IMR-90 (cell line): Measurements from ENCODE around the gene IRF4. TPM values are rescaled to one million over a fixed set of nuclear protein-coding genes. Genes with fewer than 3 reads are reported as not detected.

Experiments
- ATAC-seq: fragments of 200-7000 bp; cut with Tn5 transposase; 2 replicates; pipeline ENCODE4 v1.9.1; 2020; ENCODE audit warnings: low read depth, mild to moderate bottlenecking, moderate library complexity
- BruUV-seq: library from RNA; stranded (reverse); fragments of 400-500 nt; replicated peaks from 2 replicates; lab custom pipeline; 2021; lab: Mats Ljungman, UMichigan
- CTCF ChIA-PET: fragments of 300-600 bp; formaldehyde crosslinking; extraction: SDS; loops from one replicate; lab custom pipeline; 2021; ENCODE audit warnings: antibody characterized with exemption; lab: Yijun Ruan, JAX
- POLR2A ChIA-PET: fragments of 300-600 bp; sonication (Branson Sonifier 250); formaldehyde crosslinking; loops from one replicate; lab custom pipeline; 2022; ENCODE audit warnings: antibody characterized with exemption; ENCODE audit not compliant: unreplicated experiment; lab: Charles Lee
- DNase-seq: peaks from one replicate; pipeline ENCODE4 v3.0.0; 2013
- H2AFZ ChIP-seq: replicated peaks from 2 replicates; pipeline ENCODE3; 2013; ENCODE audit warnings: low read length, mild to moderate bottlenecking; ENCODE audit not compliant: poor library complexity
- H2AK5ac ChIP-seq: 2 replicates; pipeline ENCODE4 v1.6.1; 2013; ENCODE audit warnings: low read depth, low read length, inconsistent platforms
- H2AK9ac ChIP-seq: replicated peaks from 2 replicates; pipeline ENCODE3; 2013; ENCODE audit warnings: mild to moderate bottlenecking, low read depth, low read length, moderate library complexity; ENCODE audit not compliant: poor library complexity
- H2BK120ac ChIP-seq: 2 replicates; pipeline ENCODE4 v1.6.1; 2013; ENCODE audit warnings: low read depth, low read length, inconsistent platforms
- H2BK15ac ChIP-seq: 3 replicates; pipeline ENCODE4 v1.6.1; 2013; ENCODE audit warnings: low read depth, low read length, inconsistent platforms
- H2BK20ac ChIP-seq: 2 replicates; pipeline ENCODE4 v1.6.1; 2013; ENCODE audit warnings: low read depth, mild to moderate bottlenecking, inconsistent platforms, low read length, moderate library complexity
- H2BK5ac ChIP-seq: 2 replicates; pipeline ENCODE4 v1.6.1; 2013; ENCODE audit warnings: mild to moderate bottlenecking, low read depth, low read length, inconsistent platforms; ENCODE audit not compliant: poor library complexity, severe bottlenecking
- H3K14ac ChIP-seq: replicated peaks from 2 replicates; pipeline ENCODE4 v1.6.1; 2013; ENCODE audit warnings: low read depth, low read length, inconsistent platforms
- H3K18ac ChIP-seq: 2 replicates; pipeline ENCODE4 v1.6.1; 2013; ENCODE audit warnings: low read depth, low read length, control low read depth
- H3K23ac ChIP-seq: 2 replicates; pipeline ENCODE4 v1.6.1; 2013; ENCODE audit warnings: low read depth, low read length, inconsistent platforms
- H3K27ac ChIP-seq: 2 replicates; pipeline ENCODE4 v1.5.1; 2013; ENCODE audit warnings: mild to moderate bottlenecking, control low read depth, low read length; ENCODE audit not compliant: insufficient read depth
- H3K27me3 ChIP-seq: 2 replicates; pipeline ENCODE4 v1.6.1; 2013; ENCODE audit warnings: low read length; ENCODE audit not compliant: control insufficient read depth, insufficient read depth
- H3K36me3 ChIP-seq: 2 replicates; pipeline ENCODE4 v1.6.1; 2013; ENCODE audit warnings: low read length, mixed read lengths; ENCODE audit not compliant: control insufficient read depth, insufficient read depth
- H3K4ac ChIP-seq: 2 replicates; pipeline ENCODE4 v1.6.1; 2013; ENCODE audit warnings: low read depth, low read length, inconsistent platforms
- H3K4me1 ChIP-seq: 2 replicates; pipeline ENCODE4 v1.6.1; 2013; ENCODE audit warnings: low read length, mixed read lengths; ENCODE audit not compliant: control insufficient read depth, insufficient read depth
- H3K4me2 ChIP-seq: 2 replicates; pipeline ENCODE4 v1.6.1; 2013; ENCODE audit warnings: low read depth, mild to moderate bottlenecking, control low read depth, low read length, moderate library complexity
- H3K4me3 ChIP-seq: 2 replicates; pipeline ENCODE4 v1.5.1; 2013; ENCODE audit warnings: low read depth, mild to moderate bottlenecking, control low read depth, low read length, moderate library complexity; ENCODE audit not compliant: insufficient read depth
- H3K56ac ChIP-seq: 2 replicates; pipeline ENCODE4 v1.6.1; 2013; ENCODE audit warnings: low read length, inconsistent platforms; ENCODE audit not compliant: insufficient read depth; ENCODE audit errors: extremely low read depth
- H3K79me1 ChIP-seq, 2 experiments: 2 replicates each; pipeline ENCODE4 v1.6.1; 2013; ENCODE audit warnings: low read length in 2 of 2, inconsistent platforms in 1 of 2, low read depth in 1 of 2
- H3K9ac ChIP-seq: 2 replicates; pipeline ENCODE4 v1.6.1; 2013; ENCODE audit warnings: low read depth, low read length, control low read depth
- H3K9me1 ChIP-seq: 2 replicates; pipeline ENCODE4 v1.6.1; 2013; ENCODE audit warnings: low read length, inconsistent platforms; ENCODE audit not compliant: insufficient read depth
- H3K9me3 ChIP-seq: 2 replicates; pipeline ENCODE4 v1.6.1; 2013; ENCODE audit warnings: low read length; ENCODE audit not compliant: control insufficient read depth, insufficient read depth
- H4K20me1 ChIP-seq: 2 replicates; pipeline ENCODE4 v1.6.1; 2013; ENCODE audit warnings: low read length, inconsistent platforms; ENCODE audit not compliant: insufficient read depth
- H4K5ac ChIP-seq: 2 replicates; pipeline ENCODE4 v1.6.1; 2013; ENCODE audit warnings: mild to moderate bottlenecking, low read depth, low read length, control low read depth
- H4K8ac ChIP-seq, 2 experiments: 2 replicates each; pipeline ENCODE4 v1.6.1; 2013; ENCODE audit warnings: low read depth in 2 of 2, low read length in 2 of 2, control low read depth in 1 of 2, inconsistent platforms in 1 of 2
- H4K91ac ChIP-seq: 2 replicates; pipeline ENCODE4 v1.6.1; 2013; ENCODE audit warnings: low read depth, low read length, inconsistent platforms; ENCODE audit not compliant: insufficient read depth
- CHD1 ChIP-seq: IDR thresholded peaks from 2 replicates; pipeline ENCODE4 v1.6.1; 2012; ENCODE audit warnings: low read depth, low read length, improper control_type of control experiment
- MAFK ChIP-seq: IDR thresholded peaks from 2 replicates; pipeline ENCODE4 v1.6.1; 2012; ENCODE audit warnings: low read depth, low read length, improper control_type of control experiment
- POLR2A ChIP-seq: IDR thresholded peaks from 2 replicates; pipeline ENCODE4 v1.6.1; 2012; ENCODE audit warnings: mild to moderate bottlenecking, low read depth, low read length
- RCOR1 ChIP-seq: IDR thresholded peaks from 2 replicates; pipeline ENCODE4 v1.6.1; 2012; ENCODE audit warnings: mild to moderate bottlenecking, low read length, improper control_type of control experiment; ENCODE audit not compliant: insufficient replicate concordance
- RFX5 ChIP-seq: IDR thresholded peaks from 2 replicates; pipeline ENCODE4 v1.8.0; 2012; ENCODE audit warnings: low read depth, mild to moderate bottlenecking, low read length, moderate library complexity
- WGBS, 2 experiments: methylation state at CpG; one replicate each; pipeline versions ENCODE4 v1.1.5 to v1.1.7; 2013; ENCODE audit warnings: missing lambda C conversion rate in 2 of 2; ENCODE audit not compliant: insufficient read length in 1 of 2; ENCODE audit errors: extremely low coverage in 2 of 2; 5-methylcytosine and 5-hydroxymethylcytosine counted together
- dilution Hi-C: fragments of 300-500 bp; cut with HindIII; formaldehyde crosslinking; loops from one replicate; pipeline ENCODE4 v1.14.3; 2018; ENCODE audit warnings: low sequenced_read_pairs; ENCODE audit not compliant: unreplicated experiment
- in situ Hi-C: fragments of 300-500 bp; cut with MboI; formaldehyde crosslinking; loops from 3 replicates; pipeline ENCODE4 v1.14.3; 2019; ENCODE audit warnings: low sequenced_read_pairs, inconsistent platforms, mixed read lengths
- intact Hi-C: fragments of 100-400 bp; cut with micrococcal nuclease; formaldehyde crosslinking; loops from 2 replicates; pipeline ENCODE4 v1.10.0; 2022
- polyA plus RNA-seq, 3 experiments: library from polyadenylated mRNA; depleted of rRNA; stranded (reverse); fragments of >200 nt; gene quantifications; 2 replicates each; pipeline ENCODE4 v1.2.3, GENCODE V29; 2012; ENCODE audit warnings: low replicate concordance in 1 of 3
- total RNA-seq: library from RNA; depleted of rRNA; stranded (reverse); fragments of >200 nt; gene quantifications from 2 replicates; pipeline ENCODE4 v1.2.3, GENCODE V29; 2012
- TF ChIP-seq, protein P1 (sequence below): conservative IDR thresholded peaks from 2 replicates; pipeline ENCODE4 v1.5.1; 2012; ENCODE audit warnings: mild to moderate bottlenecking, low read depth, low read length, improper control_type of control experiment
- TF ChIP-seq, protein P2 (sequence below): fragments of 150-350 bp; IDR thresholded peaks from 2 replicates; pipeline ENCODE4 v1.6.1; 2017; ENCODE audit warnings: mild to moderate bottlenecking, antibody characterized with exemption, low read length, low read depth

The IRF4 gene
- total and polyA plus RNA-seq, 2 of the 4 experiments (the other 2 are of a cell fraction) = not detected

DNA sequence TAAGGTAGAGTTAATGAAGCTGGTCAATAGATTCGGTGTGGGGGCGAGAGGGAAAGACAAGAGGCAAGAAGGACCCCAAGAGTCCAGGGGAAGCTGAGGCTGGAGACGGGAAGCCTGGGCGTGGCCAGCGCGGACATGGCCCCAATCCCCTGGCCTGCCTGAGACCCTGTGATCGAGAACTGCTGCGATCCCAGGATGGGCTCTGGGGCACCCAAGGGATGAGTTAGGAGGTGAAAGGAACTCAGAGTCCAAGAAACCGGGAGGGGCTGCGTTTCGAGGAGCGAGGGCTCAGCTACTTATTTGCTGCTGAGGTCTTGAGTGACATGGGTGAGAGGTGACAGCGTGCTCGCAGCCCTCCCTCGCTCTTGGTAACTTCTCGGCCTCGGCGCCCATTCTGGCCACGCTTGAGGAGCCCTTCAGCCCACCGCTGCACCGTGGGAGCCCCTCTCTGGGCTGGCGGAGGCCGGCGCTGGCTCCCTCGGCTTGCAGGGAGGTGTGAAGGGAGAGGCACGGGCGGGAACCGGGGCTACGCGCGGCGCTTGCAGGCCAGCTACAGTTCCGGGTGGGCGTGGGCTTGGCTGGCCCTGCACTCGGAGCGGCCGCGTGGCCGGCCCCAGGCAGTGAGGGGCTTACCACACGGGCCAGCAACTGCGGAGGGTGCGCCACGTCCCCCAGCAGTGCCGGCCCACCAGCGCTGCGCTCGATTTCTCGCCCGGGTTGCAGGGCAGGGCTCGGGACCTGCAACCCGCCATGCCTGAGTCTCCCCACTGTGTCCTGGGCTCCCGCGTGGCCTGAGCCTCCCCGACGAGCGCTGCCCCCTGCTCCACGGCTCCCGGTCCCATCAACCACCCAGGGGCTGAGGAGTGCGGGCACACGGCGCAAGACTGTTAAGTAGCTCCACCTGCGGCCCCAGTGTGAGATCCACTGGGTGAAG lies 58.2 kb downstream of the IRF4 start (continued):
- TF ChIP-seq CHD1 = no peak

DNA sequence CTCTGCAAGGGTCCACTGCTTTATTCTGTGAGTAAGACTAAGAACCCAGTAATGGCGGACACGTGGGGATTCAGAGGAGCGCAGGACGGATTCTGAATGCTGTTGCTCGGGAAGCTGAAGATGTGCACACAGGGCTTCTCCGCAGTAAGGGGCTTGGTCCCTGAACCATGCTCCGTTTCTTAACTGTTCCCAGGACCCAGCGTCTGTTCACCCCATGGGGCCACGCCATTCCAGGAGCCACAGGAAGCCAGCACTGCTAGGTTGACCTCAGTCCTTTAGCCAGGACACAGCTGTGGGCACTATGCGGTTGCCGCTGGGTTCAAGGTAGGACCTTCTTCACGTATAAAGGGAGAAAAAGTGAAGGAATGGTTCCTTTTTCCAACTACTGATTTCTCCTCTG lies 59.8 kb downstream of the IRF4 start:
- Histone ChIP-seq H3K9ac (no peak overlapping the region), H3K4me3 (no peak overlapping the region), H4K91ac (no peak overlapping the region), H2BK20ac (no peak overlapping the region), H3K9me1 (no peaks in the 10 kb centered on the region), H3K18ac (no peak overlapping the region), H4K8ac (no peak overlapping the region), H2AK5ac (no peak overlapping the region), H3K4me1 (no peaks in the 10 kb centered on the region), H2AFZ (no peak overlapping the region), H3K9me3 (no peaks in the 10 kb centered on the region; the same call in 1 of the 2 replicates), H3K23ac (no peak overlapping the region), H3K36me3 (no peaks in the 10 kb centered on the region), H3K14ac (no peak overlapping the region), H4K20me1 (no peaks in the 10 kb centered on the region), H3K27me3 (peaks cover 5% of the 10 kb centered on the region; the same call in 1 of the 2 replicates), H2BK5ac (no peak overlapping the region), H4K5ac (no peak overlapping the region), H3K4ac (no peak overlapping the region), H3K4me2 (no peak overlapping the region), H2BK15ac (no peak overlapping the region), H3K79me1 (no peaks in the 10 kb centered on the region), H3K27ac (no peak overlapping the region), H3K56ac (no peak overlapping the region), H2AK9ac (no peak overlapping the region), H2BK120ac (no peak overlapping the region)
- 84% methylated on average over 5 of the region's 12 CpGs; no CpG with 5 or more reads in 1 of the 2 experiments for whole genome bisulfite sequencing, 2 experiments
- ChIA-PET POLR2A (no interaction called here), CTCF (no interaction called here)
- ATAC-seq (no peak), DNase-seq (no peak)
- intact Hi-C loops (no loop called here), in situ Hi-C loops (no loop called here), dilution Hi-C loops (no loop called here)
- TF ChIP-seq, protein P1, sequence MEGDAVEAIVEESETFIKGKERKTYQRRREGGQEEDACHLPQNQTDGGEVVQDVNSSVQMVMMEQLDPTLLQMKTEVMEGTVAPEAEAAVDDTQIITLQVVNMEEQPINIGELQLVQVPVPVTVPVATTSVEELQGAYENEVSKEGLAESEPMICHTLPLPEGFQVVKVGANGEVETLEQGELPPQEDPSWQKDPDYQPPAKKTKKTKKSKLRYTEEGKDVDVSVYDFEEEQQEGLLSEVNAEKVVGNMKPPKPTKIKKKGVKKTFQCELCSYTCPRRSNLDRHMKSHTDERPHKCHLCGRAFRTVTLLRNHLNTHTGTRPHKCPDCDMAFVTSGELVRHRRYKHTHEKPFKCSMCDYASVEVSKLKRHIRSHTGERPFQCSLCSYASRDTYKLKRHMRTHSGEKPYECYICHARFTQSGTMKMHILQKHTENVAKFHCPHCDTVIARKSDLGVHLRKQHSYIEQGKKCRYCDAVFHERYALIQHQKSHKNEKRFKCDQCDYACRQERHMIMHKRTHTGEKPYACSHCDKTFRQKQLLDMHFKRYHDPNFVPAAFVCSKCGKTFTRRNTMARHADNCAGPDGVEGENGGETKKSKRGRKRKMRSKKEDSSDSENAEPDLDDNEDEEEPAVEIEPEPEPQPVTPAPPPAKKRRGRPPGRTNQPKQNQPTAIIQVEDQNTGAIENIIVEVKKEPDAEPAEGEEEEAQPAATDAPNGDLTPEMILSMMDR = no peak
- TF ChIP-seq, protein P2, sequence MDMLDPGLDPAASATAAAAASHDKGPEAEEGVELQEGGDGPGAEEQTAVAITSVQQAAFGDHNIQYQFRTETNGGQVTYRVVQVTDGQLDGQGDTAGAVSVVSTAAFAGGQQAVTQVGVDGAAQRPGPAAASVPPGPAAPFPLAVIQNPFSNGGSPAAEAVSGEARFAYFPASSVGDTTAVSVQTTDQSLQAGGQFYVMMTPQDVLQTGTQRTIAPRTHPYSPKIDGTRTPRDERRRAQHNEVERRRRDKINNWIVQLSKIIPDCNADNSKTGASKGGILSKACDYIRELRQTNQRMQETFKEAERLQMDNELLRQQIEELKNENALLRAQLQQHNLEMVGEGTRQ = no peak
- TF ChIP-seq RFX5 = no peak
- no peak for TF ChIP-seq RCOR1
- no peak for TF ChIP-seq MAFK
- TF ChIP-seq POLR2A = no peak
- no TSS peak for BruUV-seq
